Fibroblast of gingiva (primary cell): ENCODE data around the gene ARHGAP42.

Experiments used
- DNase-seq: peaks from one replicate; pipeline ENCODE4 v3.0.0-alpha.2; 2011; ENCODE audit warnings: low read depth

ARHGAP42 gene

DNA sequence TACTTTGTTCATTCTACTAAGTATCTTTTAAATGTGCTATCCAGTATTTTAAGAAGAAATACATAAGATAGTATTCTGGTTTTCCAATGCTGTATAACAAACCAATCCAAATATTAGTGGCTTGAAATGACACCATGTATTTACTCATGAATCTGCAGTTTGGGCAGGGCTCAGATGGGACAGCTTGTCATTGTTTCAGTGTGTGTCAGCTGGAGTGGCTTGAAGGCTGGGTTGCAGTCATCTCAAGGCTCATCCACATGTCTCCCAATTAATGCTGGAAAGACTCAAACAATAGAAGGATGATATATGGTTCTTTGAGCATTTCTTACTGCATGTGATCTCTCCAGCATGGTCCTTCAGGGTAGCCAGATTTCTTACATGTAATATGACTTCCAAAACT is 146.2 kb downstream of the ARHGAP42 start:
- no peak for DNase-seq

DNA sequence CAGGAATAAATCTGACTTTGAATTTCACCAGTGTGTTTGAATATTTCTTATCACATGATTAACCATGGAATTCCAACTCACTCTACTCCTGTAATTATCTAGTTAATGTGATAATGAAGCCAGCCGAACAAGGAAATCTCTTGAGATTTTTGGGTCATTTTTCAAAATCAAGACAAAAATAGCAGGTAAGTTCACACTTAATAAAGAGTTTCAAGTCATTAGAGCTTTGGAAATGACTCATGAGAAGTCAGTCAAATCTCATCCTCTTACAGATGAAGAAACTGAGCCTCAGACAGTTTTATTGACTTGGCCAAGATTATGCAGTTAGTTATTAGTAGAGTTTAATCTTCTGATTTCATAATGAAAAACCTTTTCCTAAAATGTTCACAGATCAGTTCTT is 148.8 kb downstream of the ARHGAP42 start:
- DNase-seq = no peak

DNA sequence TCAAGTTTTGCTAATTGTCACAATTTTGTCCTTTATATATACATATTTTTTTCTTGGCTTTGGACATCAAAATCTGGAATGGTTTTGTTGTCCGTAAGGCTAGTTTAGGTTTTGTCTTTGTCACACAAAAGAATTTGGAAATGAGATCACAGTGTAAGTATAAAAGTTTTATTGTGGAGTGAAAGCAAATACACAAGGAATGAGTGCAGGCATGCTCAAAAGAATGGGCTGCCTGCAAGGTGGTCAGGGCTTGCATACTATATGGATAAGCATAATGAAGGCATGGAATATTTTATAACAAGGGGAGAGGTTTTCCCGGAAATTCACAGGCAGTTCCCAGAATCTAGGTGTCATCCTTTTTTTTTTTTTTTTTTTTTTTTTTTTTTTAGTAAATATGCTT is 150.2 kb downstream of the ARHGAP42 start:
- DNase-seq = no peak

GRCh38 chr11:100841711-100842407 is 154.8 kb downstream of the ARHGAP42 start:
- no peak for DNase-seq

GRCh38 chr11:100847696-100848216 is 160.7 kb downstream of the ARHGAP42 start:
- no peak for DNase-seq

- DNase-seq = peak; percentile 87
Measured at GRCh38 chr11:100849009-100849900, 162.2 kb downstream of the ARHGAP42 start.

GRCh38 chr11:100849901-100850235 is 162.8 kb downstream of the ARHGAP42 start:
- no peak for DNase-seq

DNA sequence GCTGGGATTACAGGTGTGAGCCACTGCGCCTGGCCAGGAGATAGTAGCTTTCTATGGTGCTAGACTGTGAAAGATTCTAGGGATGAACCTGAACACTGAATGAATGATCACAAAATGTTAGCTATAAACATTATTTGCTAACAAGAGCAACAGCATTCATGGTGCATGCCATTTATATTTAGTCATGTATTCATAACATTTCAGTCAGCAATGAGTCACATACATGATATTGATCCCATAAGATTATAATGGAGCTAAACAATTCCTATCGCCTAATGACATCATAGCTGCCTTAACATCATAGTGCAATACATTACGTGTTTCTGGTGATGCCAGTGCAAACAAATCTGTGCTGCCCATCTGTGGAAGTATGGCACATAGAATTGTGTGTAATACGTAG is 164.1 kb downstream of the ARHGAP42 start:
- peak; percentile 9 for DNase-seq

GRCh38 chr11:100851584-100852152 is 164.6 kb downstream of the ARHGAP42 start:
- no peak for DNase-seq

- DNase-seq = peak; percentile 50
Measured at GRCh38 chr11:100855466-100856067, 168.5 kb downstream of the ARHGAP42 start.

DNA sequence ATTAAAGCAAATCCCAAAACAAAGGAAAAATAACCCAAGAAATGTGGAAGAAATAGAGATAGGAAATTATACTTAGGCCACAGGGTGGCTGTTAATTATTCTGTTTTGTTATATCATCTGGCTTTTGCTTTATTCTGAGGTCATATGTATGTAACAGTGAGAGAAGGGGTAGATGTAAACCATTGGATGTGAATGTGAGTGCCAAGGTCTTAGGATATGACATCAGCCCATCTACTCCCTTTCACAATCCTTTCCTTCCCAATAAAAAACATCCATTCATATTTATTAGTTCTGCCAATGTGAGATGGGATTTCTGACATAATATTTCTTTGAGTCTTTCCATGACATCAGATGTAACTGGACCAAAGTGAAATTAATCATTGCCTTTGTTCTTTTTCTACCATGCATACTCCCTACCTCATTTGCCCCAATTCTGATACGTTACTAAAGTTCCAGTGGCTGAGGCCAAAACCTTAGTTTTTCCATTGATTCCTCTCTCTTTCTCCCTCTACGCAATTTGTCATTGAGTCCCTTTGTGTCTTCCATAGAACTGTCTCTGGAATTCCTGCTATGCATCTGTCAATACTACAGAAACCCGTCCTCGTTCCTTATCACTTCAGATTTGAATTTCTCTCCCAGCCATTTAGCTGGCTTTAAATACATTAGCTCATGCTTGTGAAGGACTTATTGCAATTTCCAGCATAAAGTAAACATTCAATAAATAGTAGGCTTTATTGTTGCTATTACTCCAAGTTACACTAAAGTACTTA is 170.3 kb downstream of the ARHGAP42 start:
- peak; percentile 8 for DNase-seq

- no peak for DNase-seq
Measured at GRCh38 chr11:100860318-100861155, 173.4 kb downstream of the ARHGAP42 start.

DNA sequence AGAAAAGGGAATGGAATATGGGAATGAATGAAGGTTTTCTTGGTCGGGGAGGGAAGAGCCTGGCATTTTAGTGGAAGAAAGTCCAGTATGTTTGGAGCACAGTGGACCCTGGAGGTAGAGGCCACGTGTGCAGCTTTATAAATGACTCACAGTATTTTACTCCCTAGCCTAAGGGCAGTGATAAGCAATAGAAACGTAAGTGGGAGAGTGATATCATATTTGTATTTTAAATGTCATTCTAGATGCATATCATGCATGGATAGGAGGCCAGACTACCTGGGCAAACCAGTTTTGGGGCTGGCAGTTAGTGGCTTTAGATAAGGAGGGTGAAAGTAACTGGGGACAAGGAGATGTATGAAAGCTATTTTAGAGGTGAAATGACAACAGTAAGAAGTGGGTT is 174.1 kb downstream of the ARHGAP42 start:
- no peak for DNase-seq

GRCh38 chr11:100863080-100863581 is 176.0 kb downstream of the ARHGAP42 start:
- DNase-seq = peak; percentile 98

GRCh38 chr11:100865443-100866065 is 178.5 kb downstream of the ARHGAP42 start:
- no peak for DNase-seq

DNA sequence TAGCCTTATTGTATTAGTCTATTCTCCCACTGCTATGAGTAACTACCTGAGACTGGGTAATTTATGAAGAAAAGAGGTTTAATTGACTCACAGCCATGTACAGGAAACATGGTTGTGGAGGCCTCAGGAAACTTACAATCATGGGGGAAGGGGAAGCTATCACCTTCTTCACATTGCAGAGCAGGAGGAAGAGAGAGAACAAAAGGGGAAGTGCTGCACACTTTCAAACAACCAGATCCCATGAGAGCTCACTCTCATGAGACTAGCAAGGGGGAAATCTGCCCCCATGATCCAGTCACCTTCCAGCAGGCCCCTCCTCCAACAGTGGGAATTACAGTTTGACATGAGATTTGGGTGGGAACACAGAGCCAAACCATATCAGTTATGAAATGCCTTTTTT is 179.4 kb downstream of the ARHGAP42 start:
- DNase-seq = no peak

- DNase-seq = no peak
Measured at GRCh38 chr11:100867606-100868005, 180.5 kb downstream of the ARHGAP42 start.

GRCh38 chr11:100869328-100869727 is 182.2 kb downstream of the ARHGAP42 start:
- no peak for DNase-seq

DNA sequence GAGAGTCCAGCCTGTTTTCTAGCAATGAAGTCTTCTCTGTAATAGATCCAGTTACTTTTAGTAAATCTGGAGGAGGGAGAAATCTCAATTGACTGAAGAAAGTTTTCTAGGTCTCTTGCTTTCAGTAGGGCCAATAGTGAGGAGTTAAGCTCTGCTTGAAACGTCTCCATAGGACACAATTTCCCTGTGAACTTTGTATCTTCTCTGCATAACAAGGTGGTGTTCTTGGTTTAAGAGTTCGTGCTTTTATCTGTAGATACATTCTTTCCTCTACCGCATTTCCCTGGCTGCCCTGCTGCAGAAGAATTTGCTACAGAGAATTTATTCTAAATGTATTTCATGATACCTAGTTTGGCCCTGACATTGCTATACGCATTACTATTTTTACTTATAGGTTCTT is 183.1 kb downstream of the ARHGAP42 start:
- no peak for DNase-seq
